Middle frontal gyrus (tissue), 1 donor: ENCODE results near the gene MEDAG.
"Not testable (repeated sequence)": the region's sequence is repeated elsewhere in the genome, so short reads cannot be mapped to it uniquely, and the experiment has no call there.

Experiments used
- DNase-seq: peaks from one replicate; pipeline ENCODE4 v3.0.0-alpha.2; 2015; ENCODE audit warnings: low spot score; ENCODE audit errors: extremely low spot score

The MEDAG gene

GRCh38 chr13:30907121-30907861 is 1.2 kb downstream of the MEDAG start:
- DNase-seq: no peak

DNA sequence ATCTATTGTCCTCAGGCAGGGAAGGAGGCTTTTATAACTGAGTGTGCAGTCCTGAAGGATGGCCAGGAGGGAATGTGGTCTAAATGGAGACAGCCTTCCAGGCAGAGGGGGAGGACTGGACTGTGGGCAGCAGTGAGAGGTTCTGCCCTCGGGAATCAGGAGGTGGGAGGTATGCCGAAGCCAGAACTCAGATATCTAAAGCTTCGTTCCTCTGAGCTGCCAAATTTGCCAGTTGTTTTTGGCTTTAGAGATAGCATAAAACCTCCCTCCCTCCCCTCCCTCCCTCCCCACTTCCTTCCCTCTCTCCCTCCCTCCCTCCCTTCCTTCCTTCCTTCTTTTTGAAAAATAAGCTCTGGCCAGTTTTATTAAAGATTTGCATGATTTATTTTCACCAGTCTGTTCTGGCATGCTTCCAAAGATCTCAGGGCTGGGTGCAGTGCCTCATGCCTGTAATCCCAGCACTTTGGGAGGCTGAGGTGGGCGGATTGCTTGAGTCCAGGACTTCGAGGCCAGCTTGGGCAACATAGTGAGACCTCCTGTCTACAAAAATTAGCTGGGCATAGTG is 2.4 kb downstream of the MEDAG start:
- no peak for DNase-seq

DNA sequence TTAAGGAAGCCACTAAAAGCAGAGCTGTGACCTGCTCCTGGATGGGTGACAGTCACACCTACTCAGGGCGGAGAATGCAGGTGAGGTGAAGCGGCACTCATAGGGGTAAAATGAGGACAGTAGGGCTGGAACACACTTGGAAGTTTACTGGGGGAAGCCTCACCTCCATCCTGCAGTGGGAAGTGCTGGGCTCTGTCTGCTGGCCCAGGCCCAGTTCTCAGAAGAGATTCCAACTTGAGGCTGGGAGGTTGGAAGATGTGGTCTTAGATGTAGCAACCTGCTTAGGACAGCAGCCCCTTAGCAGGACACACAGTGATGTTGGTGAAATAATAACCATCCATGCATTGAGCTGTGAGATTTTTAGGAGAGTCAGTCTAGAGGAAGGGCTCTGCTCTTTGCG is 4.6 kb downstream of the MEDAG start:
- DNase-seq: no peak

DNA sequence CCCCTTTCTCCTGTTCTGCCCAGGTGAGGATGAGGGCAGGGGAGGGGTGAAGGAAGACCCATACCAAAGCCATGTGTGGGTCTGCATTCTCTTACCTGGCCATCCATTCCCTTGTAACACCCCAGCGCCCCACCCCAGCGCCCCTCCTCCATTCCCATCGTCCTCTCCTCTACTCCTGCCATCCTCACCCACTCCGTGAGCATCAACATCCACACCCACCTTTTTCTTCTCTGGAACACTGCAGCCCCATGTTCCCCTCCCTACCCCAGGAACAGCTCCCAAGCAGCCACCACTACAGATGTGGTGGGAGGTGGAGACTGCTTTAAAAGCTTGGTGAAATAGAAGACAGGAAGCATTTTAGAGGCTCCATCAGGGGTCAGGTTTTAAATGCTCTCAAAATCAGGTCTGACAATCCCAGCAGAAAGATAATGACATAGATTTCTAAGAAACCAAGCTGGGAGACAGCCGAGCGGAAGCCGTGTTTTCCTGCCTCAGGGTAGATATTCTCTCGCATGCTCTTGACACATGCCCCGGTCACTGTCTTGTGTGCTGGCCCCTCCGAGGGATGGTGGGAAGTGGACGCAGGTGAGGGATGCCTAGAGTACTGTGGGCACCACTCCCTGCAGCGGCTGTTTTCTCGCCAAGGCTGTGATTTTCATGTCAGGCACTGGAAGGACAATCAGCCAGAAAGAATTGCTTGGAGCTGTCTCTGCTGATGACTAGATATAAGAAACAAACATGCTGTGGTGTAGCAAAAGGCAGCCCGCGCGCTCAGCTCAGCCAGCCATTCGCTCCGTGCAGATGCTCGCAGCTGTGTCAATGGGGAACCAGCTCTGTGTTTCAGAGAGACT is 9.8 kb downstream of the MEDAG start:
- no peak for DNase-seq

DNA sequence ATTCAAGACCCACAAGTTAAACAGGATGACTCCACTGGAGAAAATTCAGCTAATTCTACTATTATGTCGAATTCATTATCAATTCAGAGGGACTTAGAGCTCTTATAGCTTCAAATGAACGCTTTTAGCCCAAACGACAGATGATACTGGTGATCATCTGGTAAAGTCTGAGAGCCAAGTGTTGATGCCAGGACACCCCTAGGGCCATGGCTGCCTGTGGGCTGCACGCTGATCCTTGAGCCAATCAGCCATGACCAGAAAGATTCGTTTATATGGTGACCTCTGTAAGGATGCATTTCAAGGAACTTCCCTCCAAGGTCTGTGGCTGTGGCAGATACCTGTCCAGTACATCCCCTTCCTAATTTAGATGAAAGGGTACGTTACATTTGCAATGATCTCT is 10.9 kb downstream of the MEDAG start:
- DNase-seq: no peak

- DNase-seq: no peak
Measured at GRCh38 chr13:30918662-30919405, 12.8 kb downstream of the MEDAG start.

- DNase-seq: no peak
Measured at GRCh38 chr13:30920162-30920909, 14.3 kb downstream of the MEDAG start.

DNA sequence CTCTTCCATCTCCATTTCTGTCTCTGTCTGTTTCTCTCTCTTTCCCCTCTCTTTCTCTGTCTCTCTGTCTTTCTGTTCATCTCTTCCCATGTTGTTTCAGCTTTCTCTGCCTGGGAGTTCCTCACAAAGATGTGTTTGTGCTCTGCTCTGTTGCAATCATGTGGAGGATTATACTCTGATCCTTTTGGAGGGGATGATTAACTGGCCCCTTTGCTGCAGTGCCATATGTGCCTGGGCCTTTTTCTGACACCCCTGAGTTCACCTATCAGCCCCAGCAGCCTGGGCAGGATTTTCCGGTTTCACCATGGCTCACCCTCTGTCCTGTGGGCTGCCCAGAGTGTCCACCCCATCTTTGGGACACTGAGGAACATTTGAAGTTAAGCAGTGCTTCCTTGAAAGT is 17.3 kb downstream of the MEDAG start:
- DNase-seq: no peak

DNA sequence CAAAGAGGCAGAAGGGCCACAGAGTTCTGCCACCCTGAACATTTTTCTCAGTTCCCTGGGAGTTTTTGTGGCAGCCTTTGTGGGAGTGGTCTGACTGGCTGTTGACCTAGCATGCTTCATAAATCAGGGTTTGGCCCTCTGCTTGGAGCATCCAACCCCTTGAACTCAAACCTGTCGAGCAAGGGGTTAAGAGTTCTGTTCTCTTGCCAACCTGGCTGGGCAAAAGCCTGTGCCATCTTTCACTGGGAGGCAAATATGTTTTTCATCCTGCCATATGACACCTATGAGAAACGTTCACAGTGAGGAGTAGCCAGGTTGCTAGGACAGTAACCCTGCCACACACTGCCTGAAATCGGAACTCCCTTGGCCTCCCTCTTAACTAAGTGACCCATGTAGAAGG is 18.6 kb downstream of the MEDAG start:
- DNase-seq: no peak

- DNase-seq: no peak
Measured at GRCh38 chr13:30925429-30925828, 19.4 kb downstream of the MEDAG start.

DNA sequence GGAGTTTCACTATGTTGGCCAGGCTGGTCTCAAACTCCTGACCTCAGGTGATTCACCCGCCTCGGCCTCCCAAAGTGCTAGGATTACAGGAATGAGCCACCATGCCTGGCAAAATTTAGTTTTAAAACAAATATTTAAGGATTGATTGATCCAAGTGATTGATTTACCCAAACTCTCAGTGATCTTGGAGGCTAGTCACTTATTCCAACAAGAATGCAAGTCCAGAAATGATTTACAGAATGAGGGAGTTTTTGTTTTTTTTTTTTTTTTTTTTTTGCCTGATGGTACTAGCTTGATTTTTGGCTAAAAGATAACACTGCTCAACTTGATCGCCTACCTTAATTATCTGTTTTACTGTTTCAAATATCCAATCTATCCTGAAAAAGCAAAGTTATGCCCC is 20.7 kb downstream of the MEDAG start:
- DNase-seq: no peak

DNA sequence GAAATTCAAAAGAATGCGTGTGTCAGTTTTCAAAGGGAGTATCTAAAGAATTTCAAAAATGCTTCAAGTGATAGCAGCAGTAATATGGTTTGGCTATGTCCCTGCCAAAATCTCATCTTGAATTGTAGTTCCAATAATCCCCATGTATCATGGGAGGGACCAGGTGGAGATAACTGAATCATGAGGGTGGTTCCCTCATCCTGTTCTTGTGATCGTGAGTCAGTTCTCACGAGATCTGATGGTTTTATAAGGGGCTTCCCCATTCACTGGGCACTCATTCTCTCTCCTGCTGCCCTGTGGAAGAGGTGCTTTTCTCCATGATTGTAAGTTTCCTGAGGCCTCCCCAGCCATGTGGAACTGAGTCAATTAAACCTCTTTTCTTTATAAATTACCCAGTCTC is 21.1 kb downstream of the MEDAG start:
- DNase-seq: not testable (repeated sequence)

GRCh38 chr13:30927595-30927994 is 21.5 kb downstream of the MEDAG start:
- DNase-seq: no peak

DNA sequence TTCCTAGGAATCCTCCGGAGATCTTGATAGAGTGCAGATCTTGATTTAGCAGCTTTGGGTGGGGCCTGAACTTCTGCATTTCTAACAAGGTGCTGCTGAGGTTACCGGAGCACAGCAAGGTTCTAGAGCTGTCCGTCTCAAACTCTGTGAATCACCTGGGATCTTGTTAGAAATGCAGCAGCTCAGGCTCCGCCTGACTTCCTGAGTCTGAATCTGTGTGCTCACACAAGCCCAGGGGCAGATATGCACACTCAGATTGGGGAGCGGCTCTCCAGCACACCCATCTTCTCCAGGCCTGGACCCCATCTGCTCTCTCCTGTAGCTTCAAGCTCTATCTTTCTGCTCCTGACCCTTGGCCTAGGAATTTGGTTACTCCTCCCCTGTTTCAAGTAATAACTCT is 22.9 kb downstream of the MEDAG start:
- no peak for DNase-seq

DNA sequence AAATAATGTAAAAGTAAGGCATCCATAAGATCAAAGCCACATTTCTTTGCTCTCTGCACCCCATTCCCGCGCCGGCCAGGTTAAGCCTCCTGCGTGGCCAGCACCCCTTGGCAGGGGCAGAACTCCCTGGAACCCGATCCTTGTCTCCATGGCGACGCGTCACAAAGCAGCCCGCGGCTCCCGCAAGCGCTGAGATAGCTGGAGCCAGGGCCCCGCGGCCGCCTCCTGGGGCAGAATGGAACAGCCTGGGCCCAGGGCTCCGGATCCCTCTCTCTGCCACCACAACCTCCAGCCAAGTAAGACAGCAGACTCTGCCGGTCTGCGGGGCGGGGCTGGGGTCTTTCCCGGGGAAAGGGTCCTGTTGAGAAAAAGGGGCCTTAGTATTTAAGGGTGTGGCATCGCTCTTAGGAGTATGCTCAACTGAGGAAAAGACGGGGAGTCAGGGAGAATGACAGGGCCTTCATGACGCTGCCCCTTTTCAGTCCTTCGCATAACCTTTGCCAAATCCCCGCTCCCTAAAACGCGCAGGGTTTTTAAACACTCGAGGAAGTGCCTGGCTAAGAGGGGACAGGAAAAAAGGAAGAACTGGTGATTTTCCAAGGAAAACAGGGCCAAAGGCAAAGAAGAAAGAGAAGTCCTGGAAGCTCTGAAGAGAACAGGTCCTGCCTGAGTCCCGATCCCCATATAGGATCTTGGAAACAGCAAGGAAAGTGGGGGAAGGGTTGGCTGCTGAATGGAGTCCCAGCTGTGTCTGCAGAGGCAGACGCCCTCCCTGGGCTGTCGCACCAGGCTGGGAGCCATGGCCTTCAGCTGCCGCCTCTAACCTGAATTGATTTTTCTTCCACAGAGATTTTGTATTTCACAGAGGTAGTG is 26.6 kb downstream of the MEDAG start, which contains the start of gene TEX26:
TEX26 (plus strand) TSS at position 176 of the 873 bp plus-strand sequence; CDS start at position 236, 60 bp downstream.
- DNase-seq: no peak

DNA sequence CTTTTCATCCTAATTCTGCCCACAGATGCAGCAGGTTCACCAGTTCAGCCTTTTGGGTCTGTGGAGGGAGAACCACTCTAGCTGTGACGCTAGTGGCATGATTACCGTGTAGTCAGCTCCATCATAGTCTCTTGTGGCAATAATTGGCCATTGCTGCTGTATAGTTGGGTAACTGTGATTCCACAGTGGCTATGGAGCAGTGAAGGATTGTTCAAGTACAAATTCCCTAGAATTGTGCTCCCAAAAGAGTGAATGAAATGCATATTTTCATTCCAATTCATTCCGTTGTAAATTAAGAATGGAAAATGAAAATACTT is 27.2 kb downstream of the MEDAG start:
- no peak for DNase-seq

GRCh38 chr13:30934381-30934780 is 28.3 kb downstream of the MEDAG start:
- no peak for DNase-seq

GRCh38 chr13:30934803-30935202 is 28.7 kb downstream of the MEDAG start:
- DNase-seq: no peak

DNA sequence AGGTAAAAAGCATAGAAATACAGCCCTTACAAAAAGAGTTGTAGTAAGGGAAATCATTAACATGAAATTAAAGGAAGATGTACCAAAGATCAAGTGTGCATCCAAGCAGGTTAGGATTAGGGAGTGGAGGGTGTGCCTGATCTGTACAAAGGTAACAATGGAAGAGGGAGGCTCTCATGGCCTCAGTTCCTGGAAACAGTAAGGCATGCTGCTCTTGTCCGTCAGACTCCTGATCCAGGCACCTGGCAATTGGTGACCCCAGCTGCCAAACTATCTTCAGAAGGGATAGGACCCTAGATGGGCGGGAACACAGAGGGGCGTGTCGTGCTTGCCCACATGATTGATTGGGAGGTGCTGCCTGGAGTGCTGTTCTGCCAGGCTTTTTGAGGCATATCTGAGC is 30.9 kb downstream of the MEDAG start:
- no peak for DNase-seq

DNA sequence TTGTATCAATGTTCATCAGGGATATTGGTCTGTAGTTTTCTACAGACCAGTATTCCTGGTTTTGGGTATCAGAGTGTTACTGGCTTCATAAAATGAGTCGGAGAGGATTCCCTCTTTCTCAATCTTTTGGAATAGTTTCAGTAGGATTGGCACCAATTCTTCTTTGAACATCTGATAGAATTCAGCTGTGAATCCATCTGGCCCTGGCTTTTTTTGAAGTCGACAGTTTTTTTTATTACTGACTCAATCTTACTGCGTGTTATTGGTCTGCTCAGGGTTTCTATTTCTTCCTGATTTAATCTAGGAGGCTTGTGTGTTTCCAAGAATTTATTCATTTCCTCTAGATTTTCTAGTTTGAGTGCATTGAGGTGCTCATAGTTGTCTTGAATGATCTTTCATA is 37.8 kb downstream of the MEDAG start:
- no peak for DNase-seq
